Measurements from ENCODE around the gene CETN1.

DNA sequence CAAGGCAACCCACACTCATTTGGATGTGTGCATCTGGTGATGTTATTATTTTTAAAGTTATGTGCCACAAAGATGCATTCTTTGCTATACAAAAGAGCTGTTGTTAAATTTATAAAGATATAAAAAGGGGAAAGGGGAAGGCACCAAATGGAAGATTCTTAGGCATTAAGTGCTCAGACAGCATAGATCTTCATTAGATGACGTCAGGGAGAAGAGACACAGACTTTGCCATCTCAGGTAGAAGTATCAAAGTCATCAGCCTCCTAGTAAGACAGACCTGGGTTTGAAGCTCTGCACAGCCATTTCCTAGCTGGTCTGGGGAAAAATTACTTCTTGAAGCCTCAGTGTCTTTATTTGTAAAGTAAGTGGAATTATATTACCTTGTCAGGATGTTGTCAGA, 15.4 kb downstream of the CETN1 start:
- TF ChIP-seq POLR2AphosphoS5 (IDR thresholded peaks at IDR 0.05; ENCODE audit: low read depth) (no peak), SPI1 (IDR thresholded peaks at IDR 0.05; ENCODE audit: borderline replicate concordance, low read depth) (no peak), GABPA (IDR thresholded peaks at IDR 0.05; ENCODE audit: low read depth) (no peak)
- TF ChIP-seq, protein P1, sequence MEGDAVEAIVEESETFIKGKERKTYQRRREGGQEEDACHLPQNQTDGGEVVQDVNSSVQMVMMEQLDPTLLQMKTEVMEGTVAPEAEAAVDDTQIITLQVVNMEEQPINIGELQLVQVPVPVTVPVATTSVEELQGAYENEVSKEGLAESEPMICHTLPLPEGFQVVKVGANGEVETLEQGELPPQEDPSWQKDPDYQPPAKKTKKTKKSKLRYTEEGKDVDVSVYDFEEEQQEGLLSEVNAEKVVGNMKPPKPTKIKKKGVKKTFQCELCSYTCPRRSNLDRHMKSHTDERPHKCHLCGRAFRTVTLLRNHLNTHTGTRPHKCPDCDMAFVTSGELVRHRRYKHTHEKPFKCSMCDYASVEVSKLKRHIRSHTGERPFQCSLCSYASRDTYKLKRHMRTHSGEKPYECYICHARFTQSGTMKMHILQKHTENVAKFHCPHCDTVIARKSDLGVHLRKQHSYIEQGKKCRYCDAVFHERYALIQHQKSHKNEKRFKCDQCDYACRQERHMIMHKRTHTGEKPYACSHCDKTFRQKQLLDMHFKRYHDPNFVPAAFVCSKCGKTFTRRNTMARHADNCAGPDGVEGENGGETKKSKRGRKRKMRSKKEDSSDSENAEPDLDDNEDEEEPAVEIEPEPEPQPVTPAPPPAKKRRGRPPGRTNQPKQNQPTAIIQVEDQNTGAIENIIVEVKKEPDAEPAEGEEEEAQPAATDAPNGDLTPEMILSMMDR (IDR thresholded peaks at IDR 0.05; ENCODE audit: insufficient read depth, low read length), result no peak
- TF ChIP-seq, protein P2, sequence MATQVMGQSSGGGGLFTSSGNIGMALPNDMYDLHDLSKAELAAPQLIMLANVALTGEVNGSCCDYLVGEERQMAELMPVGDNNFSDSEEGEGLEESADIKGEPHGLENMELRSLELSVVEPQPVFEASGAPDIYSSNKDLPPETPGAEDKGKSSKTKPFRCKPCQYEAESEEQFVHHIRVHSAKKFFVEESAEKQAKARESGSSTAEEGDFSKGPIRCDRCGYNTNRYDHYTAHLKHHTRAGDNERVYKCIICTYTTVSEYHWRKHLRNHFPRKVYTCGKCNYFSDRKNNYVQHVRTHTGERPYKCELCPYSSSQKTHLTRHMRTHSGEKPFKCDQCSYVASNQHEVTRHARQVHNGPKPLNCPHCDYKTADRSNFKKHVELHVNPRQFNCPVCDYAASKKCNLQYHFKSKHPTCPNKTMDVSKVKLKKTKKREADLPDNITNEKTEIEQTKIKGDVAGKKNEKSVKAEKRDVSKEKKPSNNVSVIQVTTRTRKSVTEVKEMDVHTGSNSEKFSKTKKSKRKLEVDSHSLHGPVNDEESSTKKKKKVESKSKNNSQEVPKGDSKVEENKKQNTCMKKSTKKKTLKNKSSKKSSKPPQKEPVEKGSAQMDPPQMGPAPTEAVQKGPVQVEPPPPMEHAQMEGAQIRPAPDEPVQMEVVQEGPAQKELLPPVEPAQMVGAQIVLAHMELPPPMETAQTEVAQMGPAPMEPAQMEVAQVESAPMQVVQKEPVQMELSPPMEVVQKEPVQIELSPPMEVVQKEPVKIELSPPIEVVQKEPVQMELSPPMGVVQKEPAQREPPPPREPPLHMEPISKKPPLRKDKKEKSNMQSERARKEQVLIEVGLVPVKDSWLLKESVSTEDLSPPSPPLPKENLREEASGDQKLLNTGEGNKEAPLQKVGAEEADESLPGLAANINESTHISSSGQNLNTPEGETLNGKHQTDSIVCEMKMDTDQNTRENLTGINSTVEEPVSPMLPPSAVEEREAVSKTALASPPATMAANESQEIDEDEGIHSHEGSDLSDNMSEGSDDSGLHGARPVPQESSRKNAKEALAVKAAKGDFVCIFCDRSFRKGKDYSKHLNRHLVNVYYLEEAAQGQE (IDR thresholded peaks at IDR 0.05; ENCODE audit: insufficient replicate concordance, low read depth), result no peak
